Left kidney (tissue), 2 donors: ENCODE results near the gene ZNF578. TPM values are rescaled to one million over a fixed set of nuclear protein-coding genes. Genes with fewer than 3 reads are reported as not detected.
A peak's percentile ranks its signal among the peaks of the same experiment; 100 is the strongest.
"Not testable (repeated sequence)": the region's sequence is repeated elsewhere in the genome, so short reads cannot be mapped to it uniquely, and the experiment has no call there.

Experiments used
- DNase-seq: peaks from one replicate; pipeline ENCODE4 v3.0.0-alpha.2; 2013
- polyA plus RNA-seq: library from polyadenylated mRNA; unstranded; fragments of 120-200 nt; gene quantifications from one replicate; pipeline ENCODE4 v1.2.1, GENCODE V29; 2013; ENCODE audit not compliant: insufficient read length

The ZNF578 gene
- polyA plus RNA-seq, 1 donor, result 7.9 TPM

GRCh38 chr19:52500991-52501390, 47.6 kb downstream of the ZNF578 start:
- DNase-seq, result not testable (repeated sequence)

GRCh38 chr19:52507266-52507665, 53.9 kb downstream of the ZNF578 start:
- DNase-seq, result no peak

- no peak for DNase-seq
Measured at GRCh38 chr19:52516191-52516590, 62.8 kb downstream of the ZNF578 start.

- no peak for DNase-seq
Measured at GRCh38 chr19:52518646-52519045, 65.3 kb downstream of the ZNF578 start.

- DNase-seq, result not testable (repeated sequence)
Measured at GRCh38 chr19:52519175-52519574, 65.8 kb downstream of the ZNF578 start.

GRCh38 chr19:52520013-52520412, 66.7 kb downstream of the ZNF578 start:
- DNase-seq, result no peak

- DNase-seq, result no peak
Measured at GRCh38 chr19:52522551-52522950, 69.2 kb downstream of the ZNF578 start.

- no peak for DNase-seq
Measured at GRCh38 chr19:52524086-52524485, 70.7 kb downstream of the ZNF578 start.

GRCh38 chr19:52527134-52527955, 74.0 kb downstream of the ZNF578 start, which contains the start of gene ZNF808:
Gene ZNF808 (plus strand): TSS chr19:52527668. CDS start chr19:52543285, 15,617 bp downstream.
- peak; percentile 90 for DNase-seq

GRCh38 chr19:52527956-52528351, 74.6 kb downstream of the ZNF578 start:
- DNase-seq, result no peak

- no peak for DNase-seq
Measured at GRCh38 chr19:52532480-52532879, 79.1 kb downstream of the ZNF578 start.

GRCh38 chr19:52533901-52534300, 80.5 kb downstream of the ZNF578 start:
- no peak for DNase-seq

GRCh38 chr19:52535385-52535770, 82.0 kb downstream of the ZNF578 start:
- not testable (repeated sequence) for DNase-seq

GRCh38 chr19:52535771-52536447, 82.6 kb downstream of the ZNF578 start:
- peak; percentile 79 for DNase-seq

GRCh38 chr19:52536448-52536800, 83.1 kb downstream of the ZNF578 start:
- no peak for DNase-seq

GRCh38 chr19:52538815-52539214, 85.5 kb downstream of the ZNF578 start:
- DNase-seq, result not testable (repeated sequence)

GRCh38 chr19:52541176-52541575, 87.8 kb downstream of the ZNF578 start:
- not testable (repeated sequence) for DNase-seq

- no peak for DNase-seq
Measured at GRCh38 chr19:52541608-52542007, 88.3 kb downstream of the ZNF578 start.

- not testable (repeated sequence) for DNase-seq
Measured at GRCh38 chr19:52542541-52542940, 89.2 kb downstream of the ZNF578 start.

GRCh38 chr19:52542984-52543664, 89.8 kb downstream of the ZNF578 start:
- no peak for DNase-seq

- DNase-seq, result no peak
Measured at GRCh38 chr19:52554216-52554971, 101.0 kb downstream of the ZNF578 start.
